Measurements from ENCODE around the gene PRR33.

The PRR33 gene

DNA sequence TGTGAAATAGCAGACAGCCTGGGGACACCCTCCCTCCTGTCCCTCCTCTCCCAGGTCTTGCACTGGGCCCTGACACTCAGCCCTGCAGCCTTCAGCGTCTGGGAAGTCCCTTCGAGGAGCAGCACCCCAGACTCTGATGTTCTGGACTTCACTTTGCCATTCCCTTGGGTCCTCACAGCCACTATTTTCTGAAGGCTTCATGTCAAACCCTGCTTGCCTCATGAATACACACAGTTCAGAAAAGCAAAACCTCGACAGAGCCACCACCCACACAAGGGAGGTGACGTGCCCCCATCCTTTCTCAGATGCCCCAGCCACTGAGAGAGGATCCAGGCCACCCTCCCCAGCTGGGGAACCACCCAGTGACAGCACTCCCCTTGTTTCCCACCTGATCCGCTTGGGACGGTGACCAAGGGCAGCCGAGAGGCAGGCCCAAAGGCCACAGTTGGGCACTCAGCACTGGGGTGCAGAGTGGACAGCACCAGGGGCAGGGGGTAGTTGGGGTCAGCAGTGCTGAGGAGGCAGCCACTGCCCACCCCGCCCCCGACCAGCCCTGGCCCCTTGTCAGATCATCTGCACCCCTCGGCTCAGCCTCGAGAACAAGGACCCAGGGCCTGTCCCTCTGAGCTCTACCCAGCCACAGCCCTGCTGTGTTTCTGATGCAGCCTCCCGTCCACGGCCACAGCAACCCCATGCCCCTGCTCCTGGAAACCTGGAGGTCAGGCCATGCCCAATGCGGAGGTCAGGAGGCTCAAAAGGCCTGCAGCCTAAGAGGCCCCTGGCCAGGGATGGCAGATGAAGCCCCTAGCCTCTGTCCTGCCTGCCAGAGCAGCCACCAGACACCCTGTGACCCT, 24.7 kb upstream of the PRR33 start:
- no peak for DNase-seq

GRCh38 chr11:1915795-1916131, 24.1 kb upstream of the PRR33 start:
- no peak for DNase-seq

- DNase-seq = no peak
Observed at GRCh38 chr11:1913271-1914060, 21.8 kb upstream of the PRR33 start.

GRCh38 chr11:1912289-1912878, 20.7 kb upstream of the PRR33 start:
- DNase-seq = no peak

DNA sequence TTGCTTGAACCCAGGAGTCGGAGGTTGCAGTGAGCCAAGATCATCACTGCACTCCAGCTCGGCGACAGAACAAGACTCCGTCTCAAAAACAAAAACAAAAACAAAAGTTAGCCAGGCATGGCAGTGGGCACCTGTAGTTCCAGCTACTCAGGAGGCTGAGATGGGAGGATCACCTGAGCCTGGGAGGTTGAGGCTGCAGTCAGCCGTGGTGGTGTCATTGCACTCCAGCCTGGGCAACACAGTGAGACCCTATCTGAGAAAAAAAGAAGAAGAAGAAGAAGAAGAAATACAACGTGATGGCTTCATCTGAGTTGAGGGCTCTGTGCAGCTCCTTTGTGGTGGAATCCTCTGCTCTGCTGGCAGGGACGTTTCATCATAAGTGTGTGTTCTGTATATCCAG, 17.8 kb upstream of the PRR33 start:
- DNase-seq = no peak

GRCh38 chr11:1908618-1909017, 16.9 kb upstream of the PRR33 start:
- DNase-seq = no peak

- no peak for DNase-seq
Observed at GRCh38 chr11:1906611-1907423, 15.1 kb upstream of the PRR33 start.

DNA sequence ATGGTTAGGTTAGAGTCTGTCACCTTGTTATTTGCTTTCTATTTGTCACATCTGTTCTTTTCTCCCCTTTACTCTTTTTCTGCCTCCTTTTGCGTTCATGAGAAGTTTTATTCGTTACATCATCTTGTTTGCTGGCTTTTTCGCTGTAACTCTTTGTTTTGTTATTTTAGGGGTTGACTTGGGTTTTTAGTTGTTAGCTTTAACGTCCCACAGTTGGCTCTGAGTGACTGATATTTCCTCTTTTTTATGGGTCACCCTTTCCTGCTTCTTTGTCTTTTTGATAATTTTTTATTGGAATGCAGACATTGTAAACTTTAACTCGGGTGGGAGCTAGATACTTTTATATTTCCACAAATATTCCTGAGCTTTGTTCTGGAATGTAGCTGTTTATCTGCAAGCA, 14.5 kb upstream of the PRR33 start:
- no peak for DNase-seq

GRCh38 chr11:1899686-1900085, 8.0 kb upstream of the PRR33 start:
- no peak for DNase-seq

GRCh38 chr11:1899090-1899489, 7.4 kb upstream of the PRR33 start:
- DNase-seq = no peak

- DNase-seq = no peak
Observed at GRCh38 chr11:1896923-1897322, 5.2 kb upstream of the PRR33 start.

- DNase-seq = no peak
Observed at GRCh38 chr11:1896468-1896867, 4.8 kb upstream of the PRR33 start.

- DNase-seq = no peak
Observed at GRCh38 chr11:1894759-1895158, 3.1 kb upstream of the PRR33 start.

GRCh38 chr11:1893581-1894359, 2.1 kb upstream of the PRR33 start:
- DNase-seq = no peak

GRCh38 chr11:1892558-1892957, 863 bp upstream of the PRR33 start:
- no peak for DNase-seq

- no peak for DNase-seq
Observed at GRCh38 chr11:1892116-1892515, 421 bp upstream of the PRR33 start.

GRCh38 chr11:1890856-1891830, 552 bp downstream of the PRR33 start:
- DNase-seq = no peak

GRCh38 chr11:1889941-1890855, 1.5 kb downstream of the PRR33 start:
- no peak for DNase-seq

DNA sequence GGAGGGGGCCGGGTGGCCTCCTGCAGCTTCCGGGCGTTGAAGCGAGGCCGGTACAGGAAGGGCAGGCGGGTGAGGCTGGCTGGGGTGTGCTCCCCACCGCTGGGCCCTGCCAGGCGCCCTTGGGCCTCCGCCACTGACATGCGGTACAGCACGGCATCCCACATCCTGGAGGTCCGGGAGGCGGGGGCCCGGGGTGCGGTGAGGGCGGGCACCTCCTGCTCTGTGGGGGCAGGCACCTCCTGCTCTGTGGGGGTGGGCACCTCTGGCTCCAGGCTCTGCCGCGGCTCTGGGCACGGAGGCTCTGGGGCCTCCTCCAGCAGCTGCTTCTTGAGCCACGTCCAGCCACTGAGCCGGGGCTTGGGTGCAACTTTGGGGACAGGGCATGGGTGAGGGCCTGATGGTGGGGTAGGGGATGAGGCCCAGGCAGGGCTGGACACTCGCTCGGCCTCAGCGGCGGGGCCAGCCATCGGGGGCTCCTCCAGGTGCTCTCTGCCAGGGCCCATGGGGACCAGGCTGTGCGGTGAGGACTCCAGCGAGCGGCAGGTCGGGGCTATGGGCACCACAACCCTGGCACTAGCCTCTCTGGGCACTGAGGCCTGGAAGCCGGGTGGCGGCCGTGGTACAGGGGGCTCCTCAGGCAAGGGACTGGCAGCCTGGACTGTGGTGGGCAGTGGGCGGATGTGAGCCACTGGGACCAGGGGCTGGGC, 2.3 kb downstream of the PRR33 start:
- no peak for DNase-seq
